Measurements from ENCODE around the gene SIK3. TPM values are rescaled to one million over a fixed set of nuclear protein-coding genes. Genes with fewer than 3 reads are reported as not detected.

The SIK3 gene
- total RNA-seq, 2 donors from 2014 or later, result 26.2 to 77.6 TPM

DNA sequence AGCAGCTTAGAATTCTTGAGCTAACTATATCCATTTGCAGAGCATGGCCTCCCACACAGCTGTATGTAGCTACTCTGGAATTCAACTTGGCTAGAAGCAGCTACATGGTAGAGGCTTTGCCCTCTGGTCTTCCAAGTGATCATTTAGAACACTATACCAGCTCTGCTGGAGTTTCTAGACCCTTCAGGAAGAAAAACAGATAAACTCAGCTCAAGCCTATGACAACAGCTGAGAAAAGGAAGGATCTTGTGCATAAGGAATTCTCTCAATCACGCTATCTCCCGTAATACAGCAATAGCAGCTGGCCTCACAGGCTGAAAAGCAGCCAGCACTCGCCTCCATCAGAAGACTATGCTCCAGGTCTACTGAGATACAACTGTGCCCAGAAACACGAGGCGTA lies 210.2 kb downstream of the SIK3 start:
- Histone ChIP-seq H3K4me1 (replicated peaks) (no peaks in the 10 kb centered on the region), H3K4me3 (no peak overlapping the region), H3K36me3 (no peaks in the 10 kb centered on the region), H3K9me3 (no peaks in the 10 kb centered on the region), H3K27me3 (replicated peaks; ENCODE audit: insufficient read depth) (no peaks in the 10 kb centered on the region), H3K27ac (no peak overlapping the region)
- no peak for DNase-seq (ENCODE audit: low spot score)
- intact Hi-C loops (cut with DNase I), result no loop called here
- 97% methylated on average over 5 of the region's 5 CpGs for WGBS
- TF ChIP-seq POLR2A (IDR thresholded peaks at IDR 0.05), result no peak
- TF ChIP-seq POLR2AphosphoS5 (IDR thresholded peaks at IDR 0.05), result no peak
- no peak for TF ChIP-seq CTCF (IDR thresholded peaks at IDR 0.05)

DNA sequence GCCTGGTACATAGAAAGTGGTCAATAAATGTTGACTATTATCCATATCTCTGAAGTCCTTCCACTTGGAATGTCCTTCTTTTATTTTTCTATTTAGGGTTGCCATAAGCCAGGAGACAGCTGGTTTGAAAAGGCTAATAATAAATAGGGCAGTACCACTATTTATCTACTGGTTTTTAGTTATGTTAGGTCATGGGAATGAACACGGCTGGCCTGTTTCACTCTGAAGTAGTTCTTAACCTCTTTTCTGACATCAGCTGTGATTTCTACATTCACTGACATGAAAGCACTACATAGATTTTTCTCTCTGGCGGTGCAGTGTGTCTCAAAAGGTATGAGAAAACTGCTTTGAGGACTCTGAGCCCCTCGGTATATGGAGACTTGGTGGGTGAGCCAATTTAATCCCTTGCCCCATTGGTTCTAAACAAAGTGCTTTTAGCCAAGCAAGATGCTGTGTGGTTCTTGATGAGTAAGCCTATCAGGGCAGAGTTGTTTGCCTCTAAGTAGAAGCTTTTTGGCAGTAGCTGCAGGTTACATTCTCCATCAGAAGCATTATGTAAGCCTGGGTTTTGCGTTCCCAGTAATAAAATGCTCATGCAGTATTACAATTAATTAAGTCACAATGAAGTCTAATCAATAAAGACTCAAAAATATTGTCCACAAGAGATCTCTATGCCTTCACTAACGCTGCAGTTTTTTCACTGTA lies 212.1 kb downstream of the SIK3 start:
- Histone ChIP-seq H3K27ac (no peak overlapping the region), H3K36me3 (no peaks in the 10 kb centered on the region), H3K9me3 (no peaks in the 10 kb centered on the region), H3K27me3 (replicated peaks; ENCODE audit: insufficient read depth) (no peaks in the 10 kb centered on the region), H3K4me1 (replicated peaks) (no peaks in the 10 kb centered on the region), H3K4me3 (no peak overlapping the region)
- no peak for TF ChIP-seq POLR2AphosphoS5 (IDR thresholded peaks at IDR 0.05)
- WGBS, result 77% methylated on average over 5 of the region's 5 CpGs
- intact Hi-C loops (cut with DNase I), result no loop called here
- no peak for DNase-seq (ENCODE audit: low spot score)

- H3K4me3 ChIP-seq, result no peak overlapping the region
- H3K9me3 ChIP-seq, result no peaks in the 10 kb centered on the region
- H3K27me3 ChIP-seq (replicated peaks; ENCODE audit: insufficient read depth), result no peaks in the 10 kb centered on the region
- H3K4me1 ChIP-seq (replicated peaks), result no peaks in the 10 kb centered on the region
- intact Hi-C loops (cut with DNase I), result loop anchor here (5.0 kb wide), 1 partner anchor 340 kb away; no protein-coding TSS in a partner anchor
- no peak for DNase-seq (ENCODE audit: low spot score)
- H3K36me3 ChIP-seq, result no peaks in the 10 kb centered on the region
- no peak overlapping the region for H3K27ac ChIP-seq
- TF ChIP-seq POLR2A (IDR thresholded peaks at IDR 0.05) (no peak), CTCF (IDR thresholded peaks at IDR 0.05) (no peak), POLR2AphosphoS5 (IDR thresholded peaks at IDR 0.05) (no peak)
Observed at GRCh38 chr11:116882386-116882785, 215.8 kb downstream of the SIK3 start.

DNA sequence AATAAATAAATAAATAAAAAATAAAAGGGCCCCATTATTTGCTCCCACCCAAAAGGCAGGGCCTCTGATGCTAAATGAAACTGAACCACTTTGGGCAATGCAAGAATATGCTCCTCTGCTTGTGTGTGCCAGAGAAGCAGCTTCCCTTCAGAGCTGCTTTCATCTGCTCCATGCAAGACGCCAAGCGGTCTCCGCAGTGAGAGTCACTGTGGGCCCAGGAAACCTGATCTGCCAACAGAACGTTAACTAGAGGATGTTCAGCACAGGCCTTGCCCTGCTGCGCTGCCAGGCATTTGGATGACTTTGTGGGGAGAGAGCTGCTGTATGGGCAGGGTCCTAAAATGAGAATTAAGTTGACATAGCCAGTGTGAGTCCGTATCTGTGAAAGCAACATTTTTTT lies 217.1 kb downstream of the SIK3 start:
- no peak overlapping the region for H3K27ac ChIP-seq
- no peaks in the 10 kb centered on the region for H3K36me3 ChIP-seq
- H3K9me3 ChIP-seq, result no peaks in the 10 kb centered on the region
- no peak for TF ChIP-seq POLR2AphosphoS5 (IDR thresholded peaks at IDR 0.05)
- no peak for TF ChIP-seq CTCF (IDR thresholded peaks at IDR 0.05)
- no peak for TF ChIP-seq POLR2A (IDR thresholded peaks at IDR 0.05)
- intact Hi-C loops (cut with DNase I), result loop anchor here (2.0 to 5.0 kb wide), 2 partner anchors 216 to 341 kb away; no protein-coding TSS in a partner anchor
- no peak overlapping the region for H3K4me3 ChIP-seq
- 83% methylated on average over 6 of the region's 6 CpGs for WGBS
- H3K4me1 ChIP-seq (replicated peaks), result no peaks in the 10 kb centered on the region
- no peaks in the 10 kb centered on the region for H3K27me3 ChIP-seq (replicated peaks; ENCODE audit: insufficient read depth)
- no peak for DNase-seq (ENCODE audit: low spot score)

- Histone ChIP-seq H3K4me3 (no peak overlapping the region), H3K9me3 (no peaks in the 10 kb centered on the region), H3K27me3 (replicated peaks; ENCODE audit: insufficient read depth) (no peaks in the 10 kb centered on the region), H3K36me3 (no peaks in the 10 kb centered on the region), H3K4me1 (replicated peaks) (no peaks in the 10 kb centered on the region), H3K27ac (no peak overlapping the region)
- DNase-seq (ENCODE audit: low spot score), result peak; percentile 26
- TF ChIP-seq POLR2AphosphoS5 (IDR thresholded peaks at IDR 0.05) (peak; percentile 47), POLR2A (IDR thresholded peaks at IDR 0.05) (no peak), CTCF (IDR thresholded peaks at IDR 0.05) (peak in 3 of 4 experiments; percentile 57 to 67 (median 62))
- 54% methylated on average over 5 of the region's 5 CpGs for WGBS
- intact Hi-C loops (cut with DNase I), result loop anchor here (2.0 to 10.0 kb wide), 3 partner anchors 85 to 342 kb away; partner anchors contain the start of gene APOA5
Observed at GRCh38 chr11:116879800-116880625, 218.2 kb downstream of the SIK3 start.

Measured in prostate gland (tissue), 2 donors.